OCI-LY3 (cell line): ENCODE results near the gene LPXN.

Experiments used
- H2AFZ ChIP-seq: fragments of 200-600, 300-600 bp; shearing (Covaris generic); 2 replicates; pipeline ENCODE4 v1.6.0; 2014; ENCODE audit warnings: antibody characterized with exemption, low read depth, low read length
- H3K27ac ChIP-seq: fragments of 200-600, 300-600 bp; sonication (generic); 2 replicates; pipeline ENCODE4 v1.5.1; 2014; ENCODE audit warnings: mild to moderate bottlenecking, low read length, moderate library complexity, mixed read lengths
- H3K27me3 ChIP-seq: fragments of 200-600, 300-600 bp; sonication (generic); 2 replicates; pipeline ENCODE4 v1.6.1; 2014; ENCODE audit warnings: low read depth, low read length, mixed read lengths
- H3K36me3 ChIP-seq: fragments of 200-600, 300-600 bp; sonication (generic); replicated peaks from 2 replicates; pipeline ENCODE3; 2014; ENCODE audit warnings: low read depth, low read length, mixed read lengths
- H3K4me1 ChIP-seq: fragments of 300-600, 200-600 bp; sonication (generic); 2 replicates; pipeline ENCODE4 v1.6.1; 2014; ENCODE audit warnings: low read length, mixed read lengths
- H3K4me2 ChIP-seq: fragments of 200-600, 300-600 bp; sonication (generic); 2 replicates; pipeline ENCODE4 v1.6.1; 2014; ENCODE audit warnings: low read length, mixed read lengths
- H3K4me3 ChIP-seq: fragments of 300-600, 200-600 bp; sonication (generic); 2 replicates; pipeline ENCODE4 v1.5.1; 2014; ENCODE audit warnings: antibody characterized with exemption, mild to moderate bottlenecking, low read length, moderate library complexity
- H3K79me2 ChIP-seq: fragments of 300-600, 200-600 bp; shearing (Covaris generic); 2 replicates; pipeline ENCODE4 v1.6.1; 2014; ENCODE audit warnings: mild to moderate bottlenecking, low read length, mixed read lengths
- H3K9ac ChIP-seq: fragments of 300-600, 200-600 bp; shearing (Covaris generic); 2 replicates; pipeline ENCODE4 v1.6.0; 2014; ENCODE audit warnings: mild to moderate bottlenecking, low read length, moderate library complexity
- H3K9me3 ChIP-seq: fragments of 200-600, 300-600 bp; shearing (Covaris generic); 2 replicates; pipeline ENCODE4 v1.6.1; 2014; ENCODE audit warnings: low read length, mixed read lengths; ENCODE audit not compliant: insufficient read depth
- H4K20me1 ChIP-seq: fragments of 200-600, 300-600 bp; sonication (generic); 2 replicates; pipeline ENCODE4 v1.6.1; 2016; ENCODE audit warnings: low read length, mixed read lengths; ENCODE audit not compliant: insufficient read depth
- CTCF ChIP-seq: fragments of 200-600, 300-600 bp; sonication (generic); IDR thresholded peaks from 2 replicates; pipeline ENCODE4 v1.5.1; 2014; ENCODE audit warnings: antibody characterized with exemption, low read length, low read depth
- EZH2phosphoT487 ChIP-seq: fragments of 200-600 bp; shearing (Covaris generic); IDR thresholded peaks from 2 replicates; pipeline ENCODE4 v1.6.1; 2018; ENCODE audit warnings: antibody characterized with exemption, mixed run types, low read depth

LPXN gene

GRCh38 chr11:58617976-58618557 lies 42.4 kb upstream of the LPXN start:
- no peak overlapping the region for H2AFZ ChIP-seq
- no peaks in the 10 kb centered on the region for H3K27me3 ChIP-seq
- H3K4me3 ChIP-seq: no peak overlapping the region
- H3K36me3 ChIP-seq: peaks cover 73% of the 10 kb centered on the region
- no peak overlapping the region for H3K4me2 ChIP-seq
- H3K4me1 ChIP-seq: no peaks in the 10 kb centered on the region
- TF ChIP-seq CTCF (peak; percentile 39), EZH2phosphoT487 (no peak)
- no peak overlapping the region for H3K27ac ChIP-seq
- H4K20me1 ChIP-seq: no peaks in the 10 kb centered on the region
- H3K9me3 ChIP-seq: no peaks in the 10 kb centered on the region
- no peak overlapping the region for H3K9ac ChIP-seq
- H3K79me2 ChIP-seq: no peaks in the 10 kb centered on the region

DNA sequence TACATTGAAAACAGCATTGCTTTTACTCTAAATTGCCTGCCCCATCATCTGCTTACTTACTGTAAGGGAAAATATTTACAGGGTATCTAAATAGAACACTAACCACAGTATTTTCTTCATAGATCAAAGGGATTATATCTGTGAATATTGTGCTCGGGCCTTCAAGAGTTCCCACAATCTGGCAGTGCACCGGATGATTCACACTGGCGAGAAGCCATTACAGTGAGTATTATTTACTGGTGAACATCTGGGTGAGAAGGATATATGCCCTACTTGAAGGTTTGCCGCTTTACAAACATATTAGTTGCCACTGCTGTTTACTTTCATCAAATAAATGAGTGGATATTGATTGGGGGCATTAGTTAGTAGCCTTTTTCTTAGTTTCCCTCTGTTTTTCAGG lies 40.9 kb upstream of the LPXN start:
- Histone ChIP-seq H3K4me2 (no peak overlapping the region), H3K79me2 (no peaks in the 10 kb centered on the region), H3K4me3 (no peak overlapping the region), H3K9me3 (no peaks in the 10 kb centered on the region), H3K9ac (no peak overlapping the region), H3K4me1 (no peaks in the 10 kb centered on the region), H2AFZ (no peak overlapping the region), H3K27me3 (no peaks in the 10 kb centered on the region), H3K36me3 (peaks cover 78% of the 10 kb centered on the region), H3K27ac (no peak overlapping the region), H4K20me1 (no peaks in the 10 kb centered on the region)
- TF ChIP-seq CTCF (no peak), EZH2phosphoT487 (no peak)

- Histone ChIP-seq H3K4me1 (no peaks in the 10 kb centered on the region), H3K9ac (no peak overlapping the region), H3K79me2 (no peaks in the 10 kb centered on the region), H2AFZ (no peak overlapping the region), H3K27ac (no peak overlapping the region), H3K27me3 (no peaks in the 10 kb centered on the region), H3K4me3 (no peak overlapping the region), H4K20me1 (no peaks in the 10 kb centered on the region), H3K4me2 (no peak overlapping the region), H3K36me3 (peaks cover 86% of the 10 kb centered on the region), H3K9me3 (no peaks in the 10 kb centered on the region)
- TF ChIP-seq EZH2phosphoT487: no peak
- no peak for TF ChIP-seq CTCF
Observed at GRCh38 chr11:58615559-58615958, 39.9 kb upstream of the LPXN start.

GRCh38 chr11:58613228-58613627 lies 37.6 kb upstream of the LPXN start:
- TF ChIP-seq CTCF: no peak
- no peak for TF ChIP-seq EZH2phosphoT487
- H3K4me3 ChIP-seq: no peak overlapping the region
- H3K79me2 ChIP-seq: peaks cover 15% of the 10 kb centered on the region
- peaks cover 80% of the 10 kb centered on the region for H3K36me3 ChIP-seq
- no peak overlapping the region for H3K27ac ChIP-seq
- no peak overlapping the region for H3K4me2 ChIP-seq
- no peaks in the 10 kb centered on the region for H3K9me3 ChIP-seq
- peaks cover 17% of the 10 kb centered on the region for H4K20me1 ChIP-seq
- no peak overlapping the region for H2AFZ ChIP-seq
- H3K4me1 ChIP-seq: no peaks in the 10 kb centered on the region
- no peaks in the 10 kb centered on the region for H3K27me3 ChIP-seq
- no peak overlapping the region for H3K9ac ChIP-seq
